GM18867 (cell line): ENCODE data around the gene BCL2L1.
A peak's percentile ranks its signal among the peaks of the same experiment; 100 is the strongest.

Experiments used
- ATAC-seq: cut with Tn5 transposase; IDR thresholded peaks from one replicate; pipeline ENCODE4 v1.9.1; 2021; ENCODE audit warnings: mild to moderate bottlenecking, moderate library complexity; ENCODE audit not compliant: unreplicated experiment

The BCL2L1 gene

DNA sequence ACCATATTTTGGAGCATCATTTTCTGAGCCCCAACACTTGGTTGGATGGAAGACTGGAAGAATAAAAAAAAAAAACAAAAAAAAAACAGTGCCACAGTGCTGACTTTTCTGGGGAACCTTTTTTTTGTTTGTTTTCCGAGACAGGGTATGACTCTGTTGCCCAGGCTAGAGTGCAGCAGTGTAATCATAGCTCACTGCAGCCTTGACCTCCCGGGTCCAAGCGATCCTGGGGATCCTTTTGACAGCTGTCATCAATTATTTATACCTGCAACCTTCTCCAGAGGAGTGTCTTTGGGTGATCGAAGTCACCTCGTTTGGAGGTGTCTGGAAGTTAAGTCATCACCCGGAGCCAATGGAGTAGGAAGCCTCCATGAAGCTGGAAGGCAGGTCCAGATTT, 8.7 kb upstream of the BCL2L1 start:
- ATAC-seq, result no peak

- ATAC-seq, result peak; percentile 86
Observed at GRCh38 chr20:31723319-31724078, 831 bp upstream of the BCL2L1 start.

DNA sequence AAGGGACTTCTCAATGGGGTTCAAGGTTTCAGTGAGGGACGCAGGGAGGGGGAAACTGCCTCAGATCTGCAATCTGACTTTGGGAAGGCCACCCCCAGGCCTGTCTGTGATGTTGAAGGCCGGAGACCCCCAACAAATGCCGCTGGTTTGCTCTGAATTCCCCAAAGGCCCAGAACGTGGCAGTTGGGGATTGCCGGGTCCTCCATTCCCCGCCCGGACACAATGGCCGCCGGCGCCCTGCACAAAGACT, 326 bp upstream of the BCL2L1 start:
- no peak for ATAC-seq

DNA sequence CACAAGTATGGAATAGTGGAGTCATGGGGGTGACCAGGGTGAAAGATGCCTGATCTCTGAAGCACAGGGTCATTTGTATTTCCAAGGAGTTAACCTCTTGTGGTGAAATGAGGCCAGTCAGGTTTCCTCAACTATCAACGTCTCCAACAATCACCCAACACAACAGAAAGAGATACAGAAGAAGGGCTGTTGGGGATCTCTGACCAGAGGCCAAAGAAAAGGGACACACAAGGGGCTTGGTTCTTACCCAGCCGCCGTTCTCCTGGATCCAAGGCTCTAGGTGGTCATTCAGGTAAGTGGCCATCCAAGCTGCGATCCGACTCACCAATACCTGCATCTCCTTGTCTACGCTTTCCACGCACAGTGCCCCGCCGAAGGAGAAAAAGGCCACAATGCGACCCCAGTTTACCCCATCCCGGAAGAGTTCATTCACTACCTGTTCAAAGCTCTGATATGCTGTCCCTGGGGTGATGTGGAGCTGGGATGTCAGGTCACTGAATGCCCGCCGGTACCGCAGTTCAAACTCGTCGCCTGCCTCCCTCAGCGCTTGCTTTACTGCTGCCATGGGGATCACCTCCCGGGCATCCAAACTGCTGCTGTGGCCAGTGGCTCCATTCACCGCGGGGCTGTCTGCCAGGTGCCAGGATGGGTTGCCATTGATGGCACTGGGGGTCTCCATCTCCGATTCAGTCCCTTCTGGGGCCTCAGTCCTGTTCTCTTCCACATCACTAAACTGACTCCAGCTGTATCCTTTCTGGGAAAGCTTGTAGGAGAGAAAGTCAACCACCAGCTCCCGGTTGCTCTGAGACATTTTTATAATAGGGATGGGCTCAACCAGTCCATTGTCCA, 1.0 kb downstream of the BCL2L1 start:
- ATAC-seq, result no peak

GRCh38 chr20:31720486-31721407, 1.9 kb downstream of the BCL2L1 start:
- ATAC-seq, result no peak

GRCh38 chr20:31719644-31720485, 2.8 kb downstream of the BCL2L1 start:
- no peak for ATAC-seq

DNA sequence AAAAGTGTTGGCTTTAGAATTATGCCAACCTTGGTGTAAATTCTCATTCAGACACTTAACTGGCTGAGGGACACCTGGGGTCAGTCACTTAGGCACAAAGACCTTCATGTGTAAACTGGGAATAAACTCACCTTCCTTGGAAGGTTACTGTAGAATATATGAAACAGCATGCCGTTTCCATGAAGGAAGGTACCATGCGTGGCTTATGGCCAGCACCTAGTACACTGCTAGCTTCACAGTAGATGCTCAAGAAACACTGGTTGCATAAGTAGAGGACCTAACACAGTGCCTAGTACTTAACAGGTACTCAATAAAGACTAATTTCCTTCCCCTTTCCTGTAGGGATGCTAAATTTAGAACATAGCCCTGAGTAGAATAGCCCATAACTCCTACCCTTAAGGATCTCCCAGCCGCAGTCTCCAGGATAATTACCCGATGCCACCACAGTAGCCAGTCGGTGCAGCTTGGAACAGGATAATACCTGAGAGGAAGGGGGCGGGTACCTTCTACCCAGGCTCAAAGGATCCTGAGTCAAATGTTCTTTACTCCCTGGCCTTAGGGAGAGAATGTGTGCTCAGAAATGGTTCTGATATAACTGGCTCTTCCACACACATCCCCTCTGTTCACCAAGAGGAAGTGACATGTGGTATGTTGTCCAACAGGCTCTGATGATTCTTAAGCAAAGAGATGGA, 3.6 kb downstream of the BCL2L1 start:
- ATAC-seq, result no peak

DNA sequence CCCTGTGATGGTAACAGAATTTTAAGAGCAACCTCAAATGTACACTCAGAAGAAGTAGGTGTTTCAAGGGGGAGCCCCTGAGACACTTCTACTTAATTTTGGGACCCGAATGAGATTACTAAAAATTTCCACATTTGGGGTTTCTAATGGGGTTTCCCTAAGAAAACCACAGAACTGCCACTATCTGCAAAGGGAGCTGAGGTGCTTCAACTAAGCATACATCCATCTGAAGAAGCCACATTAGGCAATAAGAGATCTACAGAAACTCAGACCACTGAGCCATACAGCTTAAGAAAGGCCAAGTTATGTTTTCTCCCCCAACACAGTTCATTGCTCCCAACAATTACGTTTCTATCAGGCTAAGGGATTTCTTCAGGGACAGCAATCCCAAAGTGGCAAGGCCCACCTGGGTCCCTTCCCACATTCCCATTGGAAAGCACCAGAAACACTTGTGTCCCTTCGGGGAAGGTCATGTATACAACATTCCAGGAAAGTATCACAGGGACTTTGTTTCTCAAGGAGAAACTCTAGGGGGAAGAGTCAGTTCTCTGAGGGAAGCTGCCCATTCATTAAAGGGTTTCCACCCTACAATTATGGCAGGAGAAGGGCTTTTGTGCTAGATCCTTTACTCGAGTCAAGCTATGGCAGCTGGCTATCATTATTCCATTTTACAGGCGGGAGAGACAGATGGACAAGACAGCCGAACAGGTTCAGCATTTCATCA, 5.0 kb downstream of the BCL2L1 start:
- ATAC-seq, result no peak

GRCh38 chr20:31716818-31717477, 5.7 kb downstream of the BCL2L1 start:
- no peak for ATAC-seq

- no peak for ATAC-seq
Observed at GRCh38 chr20:31716351-31716750, 6.3 kb downstream of the BCL2L1 start.

GRCh38 chr20:31715766-31716165, 6.9 kb downstream of the BCL2L1 start:
- ATAC-seq, result no peak

GRCh38 chr20:31713312-31714273, 9.1 kb downstream of the BCL2L1 start:
- ATAC-seq, result no peak

DNA sequence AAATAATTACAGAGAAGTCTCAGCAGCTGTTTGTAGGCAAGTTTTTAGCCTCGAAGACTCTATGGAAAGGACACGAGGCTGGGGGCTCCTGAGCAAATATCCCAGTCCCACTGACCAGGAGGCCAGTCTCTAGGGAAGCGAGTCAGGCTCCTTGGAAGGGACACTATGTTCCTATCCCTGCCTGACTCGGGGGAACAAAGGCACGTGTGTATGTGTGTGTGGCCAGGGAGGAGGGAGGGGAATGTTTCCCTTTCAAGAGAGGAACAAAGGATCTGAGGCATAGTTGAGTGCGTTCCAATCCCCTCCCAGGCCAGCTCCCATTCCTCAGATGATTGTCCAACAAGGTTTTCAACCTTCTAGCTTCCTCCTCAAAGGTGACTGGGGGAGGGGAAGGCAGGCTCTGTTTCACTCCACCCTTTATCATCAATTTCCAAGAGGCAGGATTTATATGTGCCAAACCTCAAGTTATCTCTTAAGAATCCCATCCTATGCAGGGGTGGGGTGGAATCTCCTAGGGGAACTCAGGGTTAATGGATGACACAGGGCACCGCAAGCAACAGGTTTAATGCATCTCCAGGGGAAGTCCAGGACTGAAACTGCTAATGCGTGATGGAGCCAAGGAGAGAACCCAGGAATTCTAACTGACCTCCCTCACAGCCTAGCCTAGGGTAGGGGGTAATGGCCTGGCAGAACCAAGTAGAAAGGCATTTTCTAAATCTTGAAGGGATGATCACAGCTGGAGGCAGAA, 9.9 kb downstream of the BCL2L1 start:
- no peak for ATAC-seq

DNA sequence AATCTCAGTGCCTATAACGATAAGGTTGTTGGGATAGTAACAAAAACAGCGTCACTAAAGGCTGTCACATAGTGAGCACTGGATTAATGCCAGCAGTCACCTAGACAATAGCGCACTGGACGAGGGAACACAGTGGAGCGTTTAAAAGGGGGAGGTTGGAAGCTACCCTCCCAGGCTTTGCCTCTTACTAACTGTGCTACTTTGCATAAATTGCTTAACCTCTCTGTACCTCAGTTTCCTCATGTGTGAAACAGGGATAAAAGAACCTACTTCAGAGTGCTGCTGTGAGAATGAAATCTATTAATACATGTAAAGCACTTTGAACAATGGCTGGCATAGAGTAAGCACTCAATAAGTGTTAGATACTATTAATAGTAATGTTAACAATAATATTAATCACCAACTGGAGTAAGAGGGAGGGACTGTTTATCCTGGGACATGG, 10.5 kb downstream of the BCL2L1 start:
- ATAC-seq, result no peak

DNA sequence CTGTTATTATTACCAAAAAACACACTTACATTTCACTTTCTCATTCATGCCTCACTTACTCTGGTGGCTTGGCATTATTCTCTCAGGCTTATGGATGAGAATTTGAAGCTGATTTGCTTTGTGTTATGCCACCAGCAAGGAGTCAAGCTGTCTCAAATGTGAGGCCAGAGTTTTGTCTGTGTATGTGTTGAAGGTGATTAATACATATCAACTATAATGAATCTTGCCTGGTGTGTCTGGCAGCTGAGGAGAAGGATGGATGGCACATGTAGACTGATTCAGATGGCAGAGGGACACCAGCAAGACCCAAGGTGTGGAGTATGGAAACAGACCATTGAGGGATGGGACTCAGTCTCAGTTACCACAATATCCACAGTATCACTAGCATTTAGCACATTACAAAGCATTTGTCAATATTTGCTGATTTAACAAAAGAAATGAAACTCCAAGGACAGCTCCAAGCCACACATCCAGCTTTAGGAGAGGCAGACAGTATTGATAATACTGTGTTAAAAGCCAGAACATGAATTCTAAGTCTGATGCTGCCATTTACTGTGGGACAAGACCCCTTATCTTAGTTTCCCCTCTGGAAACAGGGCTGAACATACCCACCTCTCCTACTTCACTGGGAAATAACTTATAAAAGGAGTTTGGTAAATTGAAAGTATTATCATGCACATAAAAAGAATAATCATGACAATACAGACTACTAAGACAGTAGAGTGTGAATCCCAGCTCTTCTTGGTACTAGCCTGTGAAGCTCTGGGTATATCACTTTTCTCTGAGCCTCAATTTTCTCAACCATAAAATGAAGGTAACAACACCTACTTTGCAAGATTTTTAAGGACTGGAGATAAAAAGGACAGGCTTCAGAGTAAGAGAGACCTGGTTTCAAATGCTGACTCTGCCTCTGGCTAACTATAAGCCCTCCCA, 11.2 kb downstream of the BCL2L1 start:
- no peak for ATAC-seq
